ENCODE data around the gene SEPTIN3.

The SEPTIN3 gene, protein sequence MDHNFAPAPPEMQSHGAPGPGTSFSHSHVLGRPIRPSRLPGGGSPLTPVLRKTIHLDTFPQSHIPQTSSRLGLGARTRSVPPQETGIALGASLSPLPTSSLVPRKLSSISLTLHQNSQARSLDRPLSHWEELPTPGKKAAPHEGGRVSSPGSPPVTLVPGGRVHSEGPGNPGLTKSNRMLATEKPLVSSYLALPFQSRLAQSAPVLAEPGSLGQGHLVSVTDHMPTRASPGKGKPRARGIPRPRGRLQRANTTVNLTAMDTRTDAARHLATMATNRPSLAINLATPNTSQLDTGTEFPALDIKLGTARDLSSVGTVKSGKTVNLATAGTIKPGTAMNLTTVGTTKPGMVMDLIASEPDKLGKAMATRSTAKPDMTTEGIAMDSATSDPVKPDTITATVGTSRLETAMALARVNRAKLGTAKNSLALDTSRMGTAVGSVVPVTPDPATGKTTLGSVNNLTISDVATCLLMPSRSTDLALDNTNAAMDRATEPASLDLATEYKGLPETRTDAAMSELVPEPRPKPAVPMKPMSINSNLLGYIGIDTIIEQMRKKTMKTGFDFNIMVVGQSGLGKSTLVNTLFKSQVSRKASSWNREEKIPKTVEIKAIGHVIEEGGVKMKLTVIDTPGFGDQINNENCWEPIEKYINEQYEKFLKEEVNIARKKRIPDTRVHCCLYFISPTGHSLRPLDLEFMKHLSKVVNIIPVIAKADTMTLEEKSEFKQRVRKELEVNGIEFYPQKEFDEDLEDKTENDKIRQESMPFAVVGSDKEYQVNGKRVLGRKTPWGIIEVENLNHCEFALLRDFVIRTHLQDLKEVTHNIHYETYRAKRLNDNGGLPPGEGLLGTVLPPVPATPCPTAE

DNA sequence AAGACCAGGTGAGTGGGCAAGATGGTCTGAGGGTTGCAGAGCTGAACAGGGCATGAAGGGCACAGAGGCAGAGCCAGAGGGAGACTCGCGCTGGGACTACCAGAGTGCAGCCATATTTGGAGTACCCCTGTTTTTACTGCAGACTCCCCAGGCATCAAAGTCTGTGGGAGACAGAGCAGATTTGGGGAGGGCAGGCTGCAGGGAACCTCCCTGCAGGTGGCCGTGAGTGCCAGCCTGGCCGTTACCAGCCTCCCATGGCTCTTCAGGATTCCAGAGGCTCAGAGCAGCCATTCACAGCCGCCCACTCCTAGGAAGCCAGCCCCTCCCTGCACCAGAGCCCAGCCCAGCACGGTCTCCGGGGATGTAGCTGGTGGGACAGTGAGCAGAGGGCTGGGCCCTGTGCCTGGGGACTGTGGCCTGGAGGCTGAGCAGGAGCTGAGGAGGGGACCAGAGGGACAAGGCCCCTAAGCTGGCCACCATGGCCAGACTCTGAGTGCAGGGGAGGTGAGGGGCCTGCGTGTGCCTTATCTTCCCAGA is at the start of gene SEPTIN3:
TSS of gene SEPTIN3 (plus strand) at position 334 of the 537 bp plus-strand sequence. CDS start 2,050 bp downstream, outside the sequence.
- DNase-seq, result no peak

DNA sequence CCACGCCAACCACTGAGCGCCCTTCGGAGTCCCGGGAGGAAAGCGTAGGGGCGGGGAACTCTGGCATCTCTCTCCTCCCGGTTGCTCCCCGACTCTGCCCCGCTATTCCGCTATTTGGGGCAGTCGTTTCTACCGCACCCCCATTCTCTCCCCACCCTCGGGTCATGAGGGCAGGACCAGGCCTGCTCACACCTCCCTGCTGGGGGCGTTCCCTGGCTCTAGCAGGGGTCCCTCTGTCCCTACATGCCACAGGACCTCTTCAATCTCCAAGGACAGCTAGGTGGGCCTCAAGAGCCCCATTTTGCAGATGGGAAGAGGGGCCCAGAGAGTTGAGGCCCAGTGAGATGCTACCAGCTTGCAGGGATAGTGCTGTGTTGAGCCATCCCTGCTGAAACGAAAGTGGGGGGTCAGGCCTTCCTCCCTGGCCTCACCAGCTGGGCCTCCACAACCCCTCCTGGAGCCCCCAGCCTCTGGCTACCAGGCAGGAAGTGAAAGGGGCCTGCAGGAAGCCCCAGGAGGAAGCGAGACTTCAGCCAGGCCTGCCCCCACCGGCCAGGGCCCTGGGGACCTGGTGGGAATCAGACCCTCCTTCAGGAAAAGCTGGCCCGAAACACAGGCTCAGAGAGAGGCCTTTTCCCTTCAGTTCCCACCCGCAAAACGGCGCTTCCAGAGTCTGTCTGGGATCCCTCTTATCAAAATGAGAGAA is 48.8 kb upstream of the SEPTIN3 start:
- DNase-seq, result no peak

DNA sequence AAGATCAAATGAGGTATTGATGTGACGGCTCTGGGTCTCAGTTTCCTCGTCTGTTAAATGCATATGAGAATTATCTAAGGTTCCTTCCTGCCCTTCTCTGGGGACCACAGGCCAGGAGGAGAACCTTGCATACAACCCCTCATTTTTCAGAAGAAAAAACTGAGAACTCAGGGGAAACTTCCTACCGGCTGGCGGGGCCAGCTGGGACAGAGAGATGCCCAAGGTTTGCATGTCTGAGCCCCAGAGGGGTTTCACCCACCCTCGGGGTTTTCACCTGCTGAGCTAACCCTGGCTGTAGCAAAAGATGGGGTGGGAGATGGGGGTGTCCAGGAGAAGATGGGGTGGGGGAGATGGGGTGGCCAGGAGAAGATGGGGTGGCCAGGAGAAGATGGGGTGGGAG is 46.9 kb upstream of the SEPTIN3 start:
- no peak for DNase-seq

DNA sequence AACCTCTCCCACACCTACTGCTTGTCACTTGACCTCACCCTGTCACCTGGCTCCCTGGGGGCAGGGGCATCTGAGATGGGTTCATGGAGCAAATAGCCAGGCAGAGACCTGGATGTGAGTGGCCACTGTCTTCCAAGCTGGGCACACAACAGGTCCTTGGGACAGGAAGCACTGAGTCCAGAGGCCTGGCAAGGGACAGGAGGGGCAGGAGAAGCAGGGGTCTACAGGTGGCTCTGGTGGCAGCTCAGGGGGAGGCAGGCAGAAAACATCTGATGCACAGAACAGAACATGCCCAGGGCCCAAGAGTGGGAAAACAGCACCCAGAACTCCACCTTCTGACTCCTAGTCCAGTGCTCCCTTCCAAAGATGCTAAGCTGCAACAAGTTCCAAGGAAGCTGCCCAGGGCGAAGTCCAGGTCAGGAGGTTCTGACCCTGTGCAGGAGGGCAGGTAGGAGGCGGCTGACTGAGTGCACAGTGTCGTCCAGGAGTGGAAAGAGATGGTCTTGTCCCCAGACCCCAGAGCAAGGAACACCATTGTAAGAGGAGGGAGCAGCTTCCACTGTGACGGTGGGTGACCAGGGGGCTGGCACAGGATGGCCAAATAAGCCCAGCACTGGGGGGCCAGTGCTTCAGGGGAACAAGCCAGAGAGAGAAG is 46.2 kb upstream of the SEPTIN3 start:
- DNase-seq, result no peak

DNA sequence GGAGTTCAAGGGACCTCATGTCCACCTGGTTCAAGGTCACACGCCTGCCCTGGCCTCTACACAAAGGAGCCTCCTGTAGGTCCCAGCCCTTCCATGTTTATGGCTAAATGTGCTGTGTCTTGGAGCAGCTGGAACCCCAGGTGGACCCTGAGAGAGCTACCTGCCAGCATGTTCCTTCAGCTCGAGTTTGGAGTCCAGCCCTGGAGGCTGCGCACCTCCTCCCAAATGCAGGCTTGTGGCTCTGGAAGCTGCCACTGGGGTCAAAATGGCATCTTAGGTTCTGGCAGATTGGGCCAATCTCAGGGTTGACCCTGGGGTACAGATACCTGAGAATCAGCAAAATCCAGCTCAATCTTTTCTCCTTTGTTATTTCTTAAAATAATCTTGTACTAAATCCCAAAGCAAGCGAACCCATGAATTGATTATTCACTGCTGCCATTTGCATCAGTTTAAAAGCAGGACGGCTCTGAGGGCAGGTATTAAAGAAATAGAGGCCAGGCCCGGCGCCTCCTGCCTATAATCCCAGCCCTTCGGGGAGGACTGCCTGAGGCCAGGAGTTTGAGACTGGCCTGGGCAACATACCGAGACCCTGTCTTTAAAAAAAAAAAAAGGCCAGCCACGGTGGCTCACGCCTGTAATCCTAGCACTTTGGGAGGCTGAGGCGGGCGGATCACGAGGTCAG is 45.5 kb upstream of the SEPTIN3 start:
- DNase-seq, result no peak

DNA sequence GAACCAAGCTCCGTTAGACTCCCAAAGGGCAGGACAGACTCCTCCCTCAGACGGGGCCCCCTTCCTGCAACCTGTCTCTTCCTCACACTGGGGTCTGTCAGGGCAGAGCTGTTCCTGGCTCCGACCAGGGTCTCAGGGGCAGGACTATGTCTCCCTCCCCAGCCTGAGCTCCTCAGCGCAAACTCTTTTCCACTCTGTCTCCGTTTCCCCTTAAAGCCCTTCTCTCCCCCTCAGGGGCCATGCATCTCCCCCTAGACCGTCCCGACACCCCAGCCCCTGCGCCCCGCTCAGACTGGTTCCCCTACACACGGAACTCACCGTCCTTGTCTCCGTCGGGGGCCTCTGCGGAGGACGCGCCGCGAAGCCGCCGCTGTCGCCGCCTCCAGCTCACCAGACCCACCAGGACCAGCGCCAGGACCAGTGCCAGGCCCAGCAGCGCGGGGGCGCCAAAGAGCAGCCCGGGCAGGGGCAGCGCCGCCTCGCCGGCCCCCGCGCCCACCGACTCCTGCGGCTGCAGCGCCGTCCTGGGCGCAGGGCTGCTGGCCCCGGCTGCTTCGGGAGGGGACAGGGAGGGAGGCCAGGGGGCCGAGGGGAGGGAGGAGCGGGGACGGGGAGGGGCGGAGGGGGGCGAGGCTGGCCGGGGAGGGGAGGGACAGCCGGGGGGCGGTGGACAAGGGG is 43.3 kb upstream of the SEPTIN3 start:
- DNase-seq, result peak; percentile 60 to 71 (median 66)

DNA sequence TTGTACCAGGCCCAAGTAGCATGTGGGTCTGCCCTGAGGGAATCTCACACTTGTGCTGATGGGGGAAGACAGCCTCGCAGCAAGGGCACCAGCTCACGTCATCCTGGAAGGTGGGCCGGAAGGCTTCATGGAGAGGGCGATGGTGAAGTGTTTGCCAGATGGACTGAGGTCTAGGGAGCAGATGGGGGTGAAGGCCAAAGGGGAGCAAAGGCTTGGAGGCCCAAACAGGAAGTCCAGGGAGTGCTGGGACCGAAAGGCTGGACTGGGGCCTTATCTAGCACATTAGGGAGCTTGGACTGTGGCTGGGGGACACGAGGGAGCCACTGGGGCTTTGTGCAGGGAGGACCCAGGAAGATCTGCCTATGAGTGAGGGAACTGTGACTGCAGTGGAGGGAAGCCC is 41.4 kb upstream of the SEPTIN3 start:
- no peak for DNase-seq

DNA sequence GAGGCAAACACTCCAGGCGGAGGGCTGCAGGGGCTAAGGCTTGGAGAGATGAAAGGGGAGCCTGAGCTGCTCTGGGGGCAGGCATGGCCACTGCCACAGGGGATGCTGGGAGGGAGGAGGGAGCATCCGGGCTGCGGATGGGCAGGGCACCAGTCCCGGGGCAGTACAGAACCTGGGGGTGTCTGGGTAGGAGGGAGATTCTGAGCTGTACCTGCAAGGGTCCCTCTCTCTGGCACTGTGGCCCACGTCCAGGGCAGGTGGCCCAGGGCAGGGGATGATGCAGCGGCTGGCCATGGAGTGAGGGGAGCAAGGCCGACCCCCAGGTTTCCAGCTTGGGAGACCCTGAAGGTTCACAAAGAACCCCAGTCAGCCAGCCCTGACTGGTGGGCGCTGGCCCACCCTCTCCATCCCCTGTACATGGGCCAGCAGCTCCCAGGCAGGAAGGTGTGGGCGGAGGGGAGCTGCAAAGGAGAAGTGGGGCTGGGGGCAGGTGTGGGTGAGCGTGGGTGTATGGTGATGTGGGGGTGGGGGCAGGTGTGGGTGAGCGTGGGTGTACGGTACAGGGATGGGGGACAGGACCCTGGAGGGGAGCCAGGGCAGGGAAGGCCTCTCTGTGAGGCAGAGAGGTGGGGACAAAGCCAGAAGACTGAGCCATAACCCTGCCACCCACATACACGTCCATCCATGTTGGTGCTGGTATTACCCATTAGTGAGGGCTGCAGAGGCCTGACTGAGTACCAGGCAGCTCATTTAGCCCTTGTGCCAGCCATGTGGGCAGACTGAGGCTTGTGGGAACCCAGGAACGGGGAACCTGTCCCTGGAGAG is 40.4 kb upstream of the SEPTIN3 start:
- DNase-seq, result no peak

DNA sequence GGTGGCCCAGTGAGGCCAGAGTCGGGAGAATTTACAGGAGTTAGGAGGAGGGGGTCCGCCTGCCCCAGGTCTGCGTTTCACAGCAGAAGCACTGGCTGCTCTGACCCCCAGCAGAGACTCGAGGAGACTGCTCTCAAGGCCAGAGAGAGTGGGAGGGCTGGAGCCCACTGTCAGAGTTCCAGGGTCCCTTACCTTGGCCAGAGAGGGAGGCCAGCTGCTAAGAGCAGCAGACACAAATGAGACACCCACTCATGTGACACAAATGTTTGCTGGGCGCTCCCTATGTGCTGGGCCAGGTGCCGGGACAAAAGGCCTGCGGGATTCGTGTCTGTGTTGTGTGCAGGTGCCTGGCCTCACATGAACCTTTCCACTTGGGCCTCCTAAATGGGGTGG is 39.8 kb upstream of the SEPTIN3 start:
- no peak for DNase-seq

DNA sequence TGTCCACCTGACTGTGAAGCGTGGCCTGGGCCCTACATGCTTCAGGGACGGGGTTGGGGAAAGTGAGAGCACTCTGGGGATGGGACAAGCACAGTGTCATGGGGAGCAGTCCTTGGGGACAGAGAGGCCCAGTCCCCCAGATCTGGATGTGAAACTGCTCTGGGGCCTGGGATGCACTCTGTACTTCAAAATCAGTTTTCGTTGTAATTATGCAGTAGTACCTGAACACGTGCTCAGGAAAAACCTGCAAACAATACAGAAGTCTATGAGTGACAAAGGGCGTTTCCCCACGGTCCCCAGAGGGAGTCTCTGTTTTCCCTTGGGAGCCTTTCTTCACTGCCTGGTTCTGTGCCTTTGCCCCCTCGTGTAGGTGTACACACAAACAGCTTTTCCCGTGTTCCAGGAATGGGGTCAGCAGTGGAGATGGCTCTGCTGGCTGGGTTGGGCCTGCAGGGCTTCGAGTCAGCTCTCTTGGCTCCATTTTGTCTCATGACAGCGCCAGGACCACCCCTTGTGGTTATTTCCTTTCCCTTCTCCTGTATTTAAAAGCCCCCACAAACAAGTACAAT is 37.5 kb upstream of the SEPTIN3 start:
- no peak for DNase-seq

DNA sequence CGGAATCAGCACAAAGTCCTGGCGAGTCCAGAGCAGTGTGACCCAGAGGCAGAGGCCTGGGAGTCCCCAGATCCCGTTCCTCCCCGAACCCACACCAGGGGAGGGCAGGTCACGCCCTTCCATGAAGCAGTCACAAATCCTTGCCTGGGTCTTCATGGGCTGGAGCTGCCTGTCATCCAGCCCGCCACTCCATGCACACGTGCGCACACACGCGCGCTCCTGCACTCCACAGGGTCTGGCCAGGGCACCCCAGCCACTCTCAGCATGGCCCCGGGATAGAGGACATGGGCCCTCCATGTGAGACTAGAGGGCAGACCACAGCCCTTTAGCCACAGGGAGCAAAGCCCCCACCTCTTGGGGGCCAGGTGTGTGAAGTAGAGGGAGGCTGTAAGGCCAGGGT is 36.9 kb upstream of the SEPTIN3 start:
- no peak for DNase-seq

DNA sequence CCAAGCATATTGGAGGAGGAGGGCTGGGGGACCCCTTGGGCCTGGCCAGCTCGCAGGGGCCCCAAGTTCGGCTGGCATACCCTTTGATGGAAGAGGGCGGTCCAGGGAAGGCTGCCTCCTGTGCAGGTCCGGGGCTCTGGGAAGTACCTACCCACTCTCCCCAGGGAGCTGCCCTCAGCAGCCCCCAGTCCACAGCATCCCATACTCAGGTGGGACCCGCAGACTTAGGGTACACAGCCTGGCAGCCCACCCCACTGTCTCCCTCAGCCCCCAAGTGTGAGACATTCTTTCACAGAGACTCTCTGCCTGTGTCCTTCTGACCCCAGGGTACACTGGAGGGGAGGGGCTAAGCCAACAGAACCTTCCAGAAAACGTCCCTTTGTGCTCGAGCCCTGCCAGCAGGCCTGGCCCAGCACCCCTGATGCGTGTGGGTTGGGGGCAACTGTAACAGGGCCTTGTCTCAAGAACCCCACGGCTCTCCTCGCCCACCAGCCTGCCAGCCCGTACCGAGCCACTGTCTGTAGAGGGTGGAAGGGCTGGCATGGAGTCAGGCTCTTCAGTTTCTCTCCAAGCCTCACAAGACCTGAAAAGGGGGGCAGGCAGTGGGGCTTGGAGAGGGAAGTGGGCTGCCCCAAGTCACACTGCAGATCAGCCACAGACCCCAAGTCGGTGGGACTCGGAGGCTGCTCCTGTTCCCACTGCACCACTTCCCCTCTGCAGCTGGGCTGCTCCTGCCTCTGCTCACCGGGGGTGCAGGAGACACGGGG is 35.6 kb upstream of the SEPTIN3 start:
- no peak for DNase-seq

DNA sequence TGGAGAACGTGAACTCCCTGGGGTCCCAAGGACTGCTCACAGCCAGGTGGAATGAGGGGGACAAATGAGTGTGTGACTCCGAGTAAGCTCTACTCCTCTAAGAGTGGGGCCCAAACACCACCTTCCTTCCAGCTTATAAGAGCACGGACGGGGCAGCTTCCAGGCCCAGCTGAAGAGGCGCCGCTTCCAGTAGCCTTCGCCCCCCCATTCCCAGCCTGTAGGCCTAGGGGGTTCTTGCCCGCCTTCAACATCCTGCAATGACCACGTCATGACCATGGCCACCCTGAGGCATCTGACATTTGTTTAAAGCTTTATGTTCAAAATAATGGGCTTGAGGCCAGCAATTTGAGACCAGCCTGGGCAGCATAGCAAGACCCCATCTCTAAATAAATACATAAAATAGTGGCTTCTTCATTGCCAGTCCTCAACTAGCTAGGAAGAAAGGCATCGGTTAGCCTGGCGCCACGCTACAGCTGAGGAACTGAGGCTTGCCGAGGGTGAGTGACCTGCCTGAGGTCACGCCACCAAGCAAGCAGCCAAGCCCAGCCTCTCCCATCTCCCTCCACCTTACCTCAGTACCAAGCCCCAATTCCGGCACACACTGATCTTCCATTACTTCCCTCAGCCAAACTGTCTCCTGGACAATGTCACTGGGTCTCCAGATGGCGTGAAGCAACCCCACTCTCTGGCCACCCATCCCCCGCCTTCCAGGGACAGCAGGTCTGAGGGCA is 34.8 kb upstream of the SEPTIN3 start:
- DNase-seq, result no peak

DNA sequence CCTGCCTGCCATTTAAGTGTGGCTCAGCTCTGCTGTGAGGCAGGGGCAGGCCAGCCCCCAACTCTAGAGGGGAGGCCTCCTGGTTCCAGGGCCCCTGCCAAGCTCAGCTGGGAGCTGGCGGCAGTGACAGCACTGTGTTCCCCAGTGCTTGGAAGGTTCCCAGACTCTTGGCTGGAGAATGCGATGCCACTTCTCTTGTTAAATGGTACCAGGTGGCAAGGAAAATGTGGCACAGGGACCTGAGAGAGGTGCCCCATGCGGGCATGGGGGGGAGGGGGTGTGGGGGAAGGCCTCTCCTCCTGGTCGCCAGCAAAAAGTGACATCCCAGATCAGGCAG is 34.3 kb upstream of the SEPTIN3 start:
- DNase-seq, result no peak

DNA sequence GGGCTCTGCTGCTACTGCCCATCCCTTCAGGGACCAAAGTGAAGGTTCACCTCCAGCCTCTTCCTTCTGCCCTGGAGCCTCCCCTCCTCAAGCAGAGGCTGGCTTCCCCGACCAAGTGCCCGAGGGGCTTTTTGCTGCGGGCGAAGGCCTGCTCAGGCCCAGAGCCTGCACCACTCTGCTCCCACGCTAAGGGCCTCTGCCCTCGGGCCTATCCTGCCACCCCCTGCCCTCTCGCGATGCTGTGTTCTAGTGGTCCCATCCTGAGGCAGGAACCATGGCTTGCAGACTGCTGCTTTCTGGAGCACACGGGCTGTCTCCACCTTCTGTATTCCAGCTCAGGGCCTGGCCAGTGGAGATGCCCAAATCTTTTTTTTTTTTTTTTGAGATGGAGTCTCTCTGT is 33.7 kb upstream of the SEPTIN3 start:
- DNase-seq, result no peak

DNA sequence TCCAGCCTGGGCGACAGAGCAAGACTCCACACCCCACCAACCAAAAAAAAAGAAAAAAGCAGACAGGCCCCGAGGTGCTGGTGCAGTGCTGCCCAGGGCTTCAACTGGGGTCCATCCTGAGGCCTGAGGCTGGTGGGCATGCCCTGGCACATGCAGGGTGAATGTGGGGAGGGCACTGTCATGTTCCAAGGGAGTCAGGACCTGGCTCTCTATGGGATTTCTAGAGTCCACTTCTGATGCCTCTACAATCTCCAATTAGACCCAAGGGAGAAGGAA is 32.4 kb upstream of the SEPTIN3 start:
- no peak for DNase-seq

DNA sequence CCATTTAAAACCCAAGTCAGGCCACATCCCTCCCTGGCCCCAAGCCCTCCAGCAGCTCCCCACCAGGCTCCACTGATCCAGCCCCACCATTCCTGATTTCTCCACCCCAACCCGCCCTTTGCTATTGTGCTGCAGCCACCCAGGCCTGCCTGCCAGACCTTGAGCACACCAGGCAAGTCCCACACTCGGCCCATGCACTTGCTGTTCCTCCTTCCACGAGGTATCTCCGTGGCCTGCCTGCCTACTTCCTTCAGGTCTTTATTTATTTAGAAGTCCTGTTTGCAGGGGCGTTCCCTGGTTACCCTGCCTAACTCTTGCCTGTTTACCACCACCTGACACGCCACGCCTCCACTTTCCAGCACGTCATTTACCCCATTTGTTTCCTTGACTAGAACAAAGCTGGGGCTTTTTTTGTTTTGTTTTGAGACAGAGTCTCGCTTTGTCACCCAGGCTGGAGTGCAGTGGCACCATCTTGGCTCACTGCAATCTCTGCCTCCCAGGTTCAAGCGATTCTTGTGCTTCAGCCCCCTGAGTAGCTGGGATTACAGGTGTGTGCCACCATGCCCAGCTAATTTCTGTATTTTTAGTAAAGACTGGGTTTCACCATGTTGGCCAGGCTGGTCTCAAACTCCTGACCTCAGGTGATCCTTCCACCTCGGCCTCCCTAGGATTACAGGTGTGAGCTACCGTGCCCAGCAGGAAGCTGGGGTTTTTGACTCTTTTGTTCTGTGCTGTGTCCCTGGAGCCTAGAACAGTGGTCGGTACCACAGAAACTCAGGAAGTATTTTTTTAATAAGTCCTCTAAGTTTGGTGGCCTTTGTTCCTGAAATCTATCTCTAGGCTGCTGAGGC is 29.0 kb upstream of the SEPTIN3 start:
- DNase-seq, result peak; percentile 72 to 87 (median 84)
